ENCODE results near the gene OTOGL.
"Not testable (repeated sequence)": the region's sequence is repeated elsewhere in the genome, so short reads cannot be mapped to it uniquely, and the experiment has no call there.

Gene OTOGL

DNA sequence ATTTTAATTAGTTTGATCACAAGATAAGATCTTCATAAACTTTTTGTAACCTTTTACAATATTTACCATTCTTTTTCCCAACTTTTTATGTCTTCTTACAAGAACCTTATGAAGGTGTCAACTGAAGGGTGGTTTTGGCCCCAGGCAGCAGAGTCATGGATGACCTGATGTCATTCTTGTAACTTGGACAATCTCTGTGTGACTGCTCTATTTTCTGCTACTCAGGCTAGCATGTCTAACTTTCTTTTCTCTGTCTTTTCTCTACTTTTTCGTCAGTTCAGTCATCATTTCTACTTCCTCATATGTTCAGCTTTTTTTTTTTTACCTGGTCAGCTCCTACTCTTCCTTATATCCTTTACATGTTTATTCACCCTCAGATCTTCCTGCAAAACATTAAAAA, 194.0 kb downstream of the OTOGL start:
- no peak for DNase-seq

DNA sequence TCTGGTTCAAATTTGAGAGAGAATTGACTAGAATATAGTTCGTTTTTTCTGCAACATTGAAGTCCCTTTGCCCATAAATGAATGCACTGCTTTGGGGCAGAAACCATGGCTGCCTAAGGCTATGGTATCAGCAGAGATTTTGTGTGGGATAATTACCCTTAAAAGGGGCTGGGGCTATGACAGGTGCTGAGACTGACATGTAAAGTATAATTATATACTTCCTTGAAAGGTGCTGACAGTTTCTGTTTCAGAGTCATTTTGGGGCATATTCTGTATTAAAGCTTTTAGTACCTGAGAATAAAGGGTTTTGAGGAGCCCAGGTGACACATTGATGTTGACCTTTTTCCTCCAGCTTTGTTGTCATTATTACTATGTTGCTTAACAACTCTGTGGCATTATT, 194.4 kb downstream of the OTOGL start:
- no peak for DNase-seq

DNA sequence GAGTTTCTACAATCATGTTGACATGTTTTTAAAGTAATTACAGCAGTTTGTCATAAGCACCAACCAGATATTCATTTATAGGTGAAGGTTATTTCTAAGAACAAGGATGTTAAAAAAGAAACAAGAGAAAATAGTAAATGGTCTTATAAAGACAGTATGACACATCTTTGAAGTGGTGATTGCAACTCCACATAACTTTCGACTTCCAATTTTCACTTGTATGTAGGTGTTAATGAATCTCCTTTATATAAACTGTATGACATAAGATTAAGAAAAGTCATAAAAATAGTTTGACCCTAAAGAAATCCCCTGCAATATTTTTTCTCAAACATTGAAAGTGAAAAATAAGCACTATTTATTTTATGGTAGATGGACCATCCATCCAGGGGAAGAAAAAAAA, 199.9 kb downstream of the OTOGL start:
- no peak for DNase-seq

DNA sequence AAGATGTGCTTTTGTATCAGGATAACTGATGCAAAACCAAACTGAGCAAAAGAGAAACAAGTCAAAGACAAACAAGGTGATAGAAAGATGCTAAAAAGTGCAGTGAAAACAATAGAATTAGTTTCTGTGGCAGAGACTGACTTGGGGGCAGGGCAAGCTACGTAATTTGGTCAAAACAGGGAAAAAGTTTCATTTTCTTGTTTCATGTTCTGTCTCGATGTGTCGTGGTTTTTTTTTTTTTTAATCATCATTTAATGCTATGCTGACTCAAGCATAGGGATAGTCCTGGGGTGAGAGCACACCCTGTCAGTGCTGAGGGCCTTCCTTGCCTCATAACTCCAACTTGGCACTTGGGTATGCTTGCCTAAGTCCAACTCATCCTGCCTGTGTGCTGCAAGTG, 200.6 kb downstream of the OTOGL start:
- no peak for DNase-seq

DNA sequence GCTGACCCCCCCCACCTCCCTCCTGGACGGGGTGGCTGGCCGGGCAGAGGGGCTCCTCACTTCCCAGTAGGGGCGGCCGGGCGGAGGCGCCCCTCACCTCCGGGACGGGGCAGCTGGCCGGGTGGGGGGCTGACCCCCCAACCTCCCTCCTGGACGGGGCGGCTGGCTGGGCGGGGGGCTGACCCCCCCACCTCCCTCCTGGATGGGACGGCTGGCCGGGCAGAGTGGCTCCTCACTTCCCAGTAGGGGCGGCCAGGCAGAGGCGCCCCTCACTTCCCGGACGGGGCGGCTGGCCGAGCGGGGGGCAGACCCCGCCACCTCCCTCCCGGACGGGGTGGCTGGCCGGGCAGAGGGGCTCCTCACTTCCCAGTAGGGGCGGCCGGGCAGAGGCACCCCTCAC, 208.1 kb downstream of the OTOGL start:
- not testable (repeated sequence) for DNase-seq

DNA sequence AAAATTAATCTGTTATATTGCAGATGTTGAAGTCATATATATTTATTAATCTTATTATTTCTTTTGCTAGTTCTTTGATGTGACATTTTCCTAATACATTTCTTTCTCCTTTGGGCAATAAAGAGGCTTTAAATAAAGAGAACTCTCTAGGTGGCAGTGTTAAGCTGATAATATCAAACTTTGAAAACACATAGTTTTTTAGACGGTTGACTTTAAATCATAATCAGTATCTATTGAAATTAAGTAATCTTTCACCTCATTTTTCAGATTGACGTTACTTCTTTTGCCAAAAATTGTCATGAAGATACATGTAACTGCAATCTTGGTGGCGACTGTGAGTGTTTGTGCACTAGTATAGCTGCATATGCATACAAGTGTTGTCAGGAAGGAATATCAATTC, 213.9 kb downstream of the OTOGL start:
- DNase-seq, result no peak

DNA sequence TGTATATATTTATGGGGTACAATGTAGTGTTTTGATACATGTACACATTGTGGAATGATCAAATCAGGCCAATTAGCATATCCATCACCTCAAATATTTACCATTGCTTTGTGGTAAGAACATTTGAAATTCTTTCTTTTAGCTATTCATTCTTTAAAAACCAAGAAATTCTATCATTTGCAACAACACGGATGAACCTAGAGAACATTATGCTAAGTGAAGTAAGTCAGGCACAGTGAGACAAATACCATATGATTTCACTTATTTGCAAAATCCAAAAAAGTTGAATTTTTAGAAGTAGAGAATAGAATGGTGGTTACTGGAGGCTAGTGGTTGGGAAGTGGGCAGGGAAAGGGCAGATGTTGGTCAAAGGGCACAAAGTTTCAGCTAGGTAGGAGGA, 215.4 kb downstream of the OTOGL start:
- no peak for DNase-seq

DNA sequence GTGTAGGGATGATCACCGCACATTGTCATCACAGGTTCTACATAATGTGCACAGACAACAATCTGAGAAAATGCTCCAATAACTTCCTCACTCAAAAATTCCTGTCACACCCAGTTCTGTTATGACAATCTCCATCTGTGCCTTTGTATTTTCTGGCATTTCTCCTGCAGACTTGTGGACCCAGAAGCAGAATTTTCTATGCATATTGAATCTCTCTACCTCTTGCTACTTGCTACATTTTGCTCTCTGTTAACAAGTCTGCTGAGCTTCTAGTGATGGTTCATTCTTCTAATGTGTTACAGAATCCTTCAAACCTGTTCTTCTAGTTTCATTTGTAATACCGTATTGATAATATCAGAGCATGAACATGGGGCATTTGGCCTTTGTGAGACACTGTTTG, 216.9 kb downstream of the OTOGL start:
- no peak for DNase-seq

DNA sequence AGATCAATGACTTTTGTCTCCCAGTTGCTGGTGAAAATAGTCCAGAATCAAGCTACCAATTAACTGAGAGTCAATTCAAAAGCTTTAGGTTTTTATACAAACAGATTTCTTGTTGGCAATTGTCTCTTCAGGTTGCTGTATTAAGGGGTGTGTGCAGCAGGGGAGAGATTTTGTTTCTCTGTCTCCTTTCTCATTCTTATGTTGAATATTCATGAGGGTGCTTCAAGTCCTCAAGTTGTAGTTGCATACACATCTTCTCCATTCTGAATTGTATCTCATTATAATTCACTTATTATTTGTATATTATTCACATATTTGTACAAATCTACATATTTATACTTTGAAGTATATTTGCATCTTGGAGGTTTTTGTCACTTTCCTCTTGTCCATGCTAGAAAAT, 218.0 kb downstream of the OTOGL start:
- DNase-seq, result no peak

DNA sequence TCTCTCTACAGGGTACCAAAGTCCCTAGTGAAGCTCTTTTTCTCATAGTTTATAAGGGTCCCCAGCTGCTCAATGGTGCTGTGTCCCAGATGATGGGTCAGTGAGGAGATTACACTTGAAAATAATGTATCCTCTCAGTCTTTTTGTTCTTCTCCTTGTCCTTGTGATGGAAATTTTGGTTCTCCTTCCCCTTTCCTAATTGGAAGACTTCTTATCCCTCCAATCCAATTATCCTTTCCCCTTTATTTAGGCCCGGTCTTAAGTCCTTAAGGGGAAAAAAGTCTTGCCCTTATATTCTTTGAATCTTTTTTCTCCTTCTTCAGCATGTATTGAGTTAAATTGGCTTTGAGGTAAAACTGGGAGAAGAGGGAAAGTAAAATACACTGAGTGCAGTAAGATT, 218.6 kb downstream of the OTOGL start:
- DNase-seq, result no peak

DNA sequence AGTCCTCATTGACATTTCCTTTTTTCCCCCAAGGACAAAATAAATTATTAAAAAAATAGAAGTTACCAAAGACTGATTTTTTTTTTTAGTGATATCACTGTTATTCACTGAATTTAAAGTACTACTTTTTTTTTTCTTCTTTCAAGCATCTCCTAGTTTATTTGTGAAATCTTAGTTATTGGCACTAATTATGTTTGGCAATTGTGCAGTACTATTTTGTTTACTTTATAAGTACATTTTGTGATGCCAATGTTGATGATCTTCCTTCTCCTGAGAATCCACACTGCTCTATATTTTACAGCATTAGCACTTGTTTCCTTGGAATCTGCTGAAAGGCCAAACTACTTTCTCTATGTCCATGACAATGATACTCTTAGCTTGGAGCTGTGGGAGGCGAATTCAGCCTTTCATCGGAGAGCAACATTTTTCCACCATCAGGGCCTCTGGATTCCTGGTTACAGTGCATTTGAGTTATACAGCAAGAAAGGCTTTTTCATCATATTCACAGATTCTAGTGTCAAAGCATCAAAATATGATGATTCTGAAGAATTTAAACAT, 220.9 kb downstream of the OTOGL start:
- no peak for DNase-seq

DNA sequence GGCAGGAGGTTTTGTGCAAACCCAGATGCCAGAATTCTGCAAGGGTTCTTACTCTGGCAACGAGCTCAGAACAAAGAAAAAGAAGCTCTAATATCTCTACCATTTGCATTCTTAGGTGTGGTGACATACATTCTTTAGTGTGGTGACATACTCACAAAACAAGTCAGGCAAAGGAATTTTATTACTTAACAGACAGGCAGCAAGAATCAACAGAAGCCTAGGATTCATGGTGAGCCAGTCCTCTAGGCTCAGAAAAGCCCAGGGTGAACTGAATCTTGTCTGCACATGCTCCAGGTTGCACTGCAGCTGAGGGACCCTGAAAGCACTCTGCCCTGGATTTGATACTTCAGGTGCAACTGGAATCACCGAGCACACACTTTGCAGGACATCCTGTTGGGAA, 222.3 kb downstream of the OTOGL start:
- DNase-seq, result no peak

DNA sequence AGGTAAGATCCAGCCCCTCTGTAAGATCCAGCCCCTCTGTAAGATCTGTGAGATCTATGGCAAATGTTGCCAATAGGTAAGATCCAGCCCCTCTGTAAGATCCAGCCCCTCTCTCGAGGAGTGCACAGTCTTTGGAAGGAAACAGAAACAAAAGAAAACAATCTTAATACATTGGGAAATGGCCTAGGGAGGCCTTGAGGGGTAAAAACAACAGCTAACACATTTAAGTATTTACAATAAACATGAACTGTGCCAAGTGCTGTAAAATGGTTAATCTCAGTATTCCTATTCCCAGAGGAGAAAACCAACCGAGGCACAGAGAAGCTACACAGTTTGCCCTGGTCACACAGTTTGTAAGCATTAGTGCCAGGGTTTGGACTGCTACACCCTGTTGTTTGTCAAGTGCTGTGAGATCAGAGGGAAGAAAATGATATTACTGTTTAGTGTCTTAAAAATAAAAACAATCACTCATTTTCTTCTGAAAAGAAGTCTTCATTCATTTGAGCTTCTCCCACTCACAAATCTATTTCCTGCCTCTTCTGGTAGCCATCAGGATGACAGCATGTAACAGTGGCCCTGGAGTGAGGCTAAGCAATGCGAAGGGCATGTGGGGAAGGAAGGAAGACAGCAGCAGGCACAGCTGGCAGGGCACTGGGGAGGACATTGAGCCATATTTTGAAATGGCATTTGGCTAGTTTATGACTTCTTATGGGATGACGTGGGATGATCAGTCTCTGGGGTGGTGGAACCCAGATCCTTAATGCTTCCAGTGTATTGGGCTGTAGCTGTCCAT, 226.0 kb downstream of the OTOGL start:
- no peak for DNase-seq

DNA sequence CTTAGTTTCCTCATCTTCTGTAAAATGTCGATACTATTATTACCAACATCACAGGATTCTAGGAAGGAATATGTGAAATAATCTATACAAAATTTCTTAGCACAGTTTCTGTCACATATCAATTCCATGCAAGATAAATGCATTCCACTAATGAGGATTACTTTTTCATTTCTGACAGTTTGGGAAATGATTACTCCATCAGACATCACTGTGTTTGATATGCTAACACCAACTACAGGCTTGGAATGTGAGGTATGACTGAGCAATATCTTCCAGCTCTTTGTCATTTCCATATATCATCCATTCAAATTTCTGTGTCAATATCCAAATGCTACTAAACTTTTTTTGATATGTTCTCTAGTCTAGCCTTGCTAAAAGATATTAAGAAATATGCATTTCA, 233.5 kb downstream of the OTOGL start:
- DNase-seq, result no peak

DNA sequence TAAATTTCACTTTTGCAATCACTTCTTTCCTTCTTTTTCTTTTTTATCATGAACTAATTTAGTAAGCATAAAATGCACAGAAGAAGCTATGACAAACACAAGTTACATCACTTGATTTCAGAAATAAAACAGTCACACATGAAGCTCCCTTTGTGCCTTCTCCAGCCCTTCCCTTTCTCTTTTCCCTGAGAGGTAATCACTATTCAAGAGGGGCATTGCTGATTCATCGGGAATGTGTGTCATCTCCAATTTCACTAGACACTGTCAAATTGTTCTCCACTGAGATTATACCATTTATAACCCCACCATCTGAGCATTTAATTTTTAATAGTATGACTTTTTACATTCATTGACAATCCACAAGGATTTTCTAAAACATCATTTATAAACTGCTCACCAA, 253.1 kb downstream of the OTOGL start:
- DNase-seq, result no peak

DNA sequence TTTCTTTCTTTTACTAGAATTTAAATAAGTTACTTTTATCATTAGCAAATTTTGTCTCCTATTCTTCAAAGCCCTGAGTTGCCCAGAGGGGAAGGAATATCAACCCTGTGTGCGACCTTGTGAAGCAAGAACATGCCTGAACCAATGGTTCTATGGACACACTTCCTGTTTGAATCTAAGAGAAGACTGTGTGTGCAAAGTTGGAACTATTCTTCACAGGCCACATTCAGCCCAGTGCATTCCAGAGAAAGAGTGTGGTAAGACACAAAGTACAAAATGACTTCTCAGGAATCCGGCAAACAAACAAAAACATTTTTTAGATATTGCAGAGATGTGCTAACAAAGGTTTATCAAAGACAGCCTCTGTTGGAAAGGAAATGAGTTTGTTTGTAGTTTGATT, 253.9 kb downstream of the OTOGL start:
- DNase-seq, result no peak

DNA sequence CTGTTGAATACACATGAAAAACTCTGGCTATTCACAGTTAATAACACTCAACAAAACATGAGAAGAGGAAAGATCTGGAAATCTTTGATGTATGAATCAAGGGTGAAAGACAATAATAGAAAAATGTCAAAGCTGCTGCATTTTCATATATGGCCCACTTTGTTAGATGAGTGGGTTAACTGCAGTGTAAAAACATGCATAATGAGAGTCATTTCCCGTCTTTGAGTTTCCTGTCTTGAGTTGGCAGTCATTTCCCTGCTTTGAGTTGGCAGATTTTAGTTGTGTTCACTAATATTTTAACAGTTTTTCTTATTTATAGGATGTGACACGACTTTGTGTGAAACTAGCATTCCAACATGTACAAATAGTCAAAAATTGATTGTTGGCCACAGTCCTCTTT, 256.8 kb downstream of the OTOGL start:
- DNase-seq, result no peak

DNA sequence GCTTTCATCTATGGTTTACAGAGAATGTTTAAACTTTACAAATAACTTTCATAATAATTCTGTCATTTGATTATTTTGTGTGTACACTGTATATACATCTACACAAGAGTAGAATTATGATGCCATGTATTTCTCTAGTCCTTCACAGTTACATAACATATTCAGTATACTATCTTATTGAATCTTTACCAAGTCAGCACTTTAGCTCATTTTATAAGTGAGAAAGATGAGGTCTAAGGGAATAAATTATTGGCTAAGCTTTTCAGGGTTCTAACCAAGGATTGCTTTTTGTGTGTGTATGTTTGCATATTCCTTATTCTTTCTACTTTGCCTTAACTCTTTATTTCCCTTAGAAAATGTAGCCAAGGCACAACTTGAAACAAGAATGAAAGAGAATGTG, 260.4 kb downstream of the OTOGL start:
- no peak for DNase-seq

DNA sequence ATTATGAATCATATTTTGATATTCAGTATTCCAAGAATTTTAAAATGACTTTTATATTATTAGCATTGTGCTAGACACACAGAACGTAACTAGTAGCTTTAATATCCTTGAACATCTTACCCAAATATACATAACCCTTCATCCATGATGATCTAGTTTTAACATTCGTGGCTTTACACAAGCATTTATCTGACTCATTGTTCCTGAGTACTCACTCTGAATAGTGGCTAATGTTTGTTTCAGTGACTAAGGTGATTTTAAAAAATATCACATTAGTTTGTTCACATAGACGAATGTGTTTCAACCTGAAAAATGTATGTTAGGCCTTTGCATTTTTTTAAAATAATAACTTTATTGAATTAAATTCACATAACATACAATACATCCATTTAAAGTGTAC, 264.7 kb downstream of the OTOGL start:
- no peak for DNase-seq

DNA sequence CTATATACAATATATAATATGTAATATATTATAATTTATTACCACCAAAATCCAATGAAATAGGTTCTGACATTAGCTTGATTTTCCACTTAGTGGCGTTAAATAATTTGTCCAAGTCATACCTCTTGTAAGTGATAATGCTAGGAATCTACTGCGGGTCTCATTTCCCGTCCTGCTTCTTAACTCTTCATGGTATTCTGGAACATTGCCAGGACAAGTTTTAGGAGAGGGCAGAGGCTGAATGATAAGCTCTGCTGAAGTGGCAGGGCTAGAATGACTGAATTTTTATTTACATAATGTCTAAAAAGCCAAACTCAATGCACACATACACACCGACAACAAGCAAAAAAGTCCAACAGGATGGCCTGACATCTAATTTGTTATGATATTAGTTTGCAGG, 274.3 kb downstream of the OTOGL start:
- DNase-seq, result no peak

DNA sequence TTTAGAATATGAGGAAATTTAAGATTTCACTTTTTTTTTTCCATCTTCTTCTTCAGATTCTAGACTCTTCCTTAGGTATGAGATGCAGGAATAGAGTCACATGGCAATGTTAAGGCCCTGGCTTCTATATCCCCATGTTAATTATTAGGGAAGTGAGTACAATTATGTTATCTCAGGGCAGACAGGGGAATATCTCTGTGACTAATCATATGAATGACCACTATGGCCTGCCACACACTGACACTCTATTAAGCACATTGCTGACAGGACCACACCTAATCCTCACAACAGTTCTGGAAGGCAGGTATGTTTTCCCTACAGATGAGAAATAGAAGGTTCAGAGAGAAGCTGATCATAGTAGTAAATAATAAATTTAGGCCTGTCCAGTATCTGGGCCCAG, 275.3 kb downstream of the OTOGL start:
- DNase-seq, result no peak

DNA sequence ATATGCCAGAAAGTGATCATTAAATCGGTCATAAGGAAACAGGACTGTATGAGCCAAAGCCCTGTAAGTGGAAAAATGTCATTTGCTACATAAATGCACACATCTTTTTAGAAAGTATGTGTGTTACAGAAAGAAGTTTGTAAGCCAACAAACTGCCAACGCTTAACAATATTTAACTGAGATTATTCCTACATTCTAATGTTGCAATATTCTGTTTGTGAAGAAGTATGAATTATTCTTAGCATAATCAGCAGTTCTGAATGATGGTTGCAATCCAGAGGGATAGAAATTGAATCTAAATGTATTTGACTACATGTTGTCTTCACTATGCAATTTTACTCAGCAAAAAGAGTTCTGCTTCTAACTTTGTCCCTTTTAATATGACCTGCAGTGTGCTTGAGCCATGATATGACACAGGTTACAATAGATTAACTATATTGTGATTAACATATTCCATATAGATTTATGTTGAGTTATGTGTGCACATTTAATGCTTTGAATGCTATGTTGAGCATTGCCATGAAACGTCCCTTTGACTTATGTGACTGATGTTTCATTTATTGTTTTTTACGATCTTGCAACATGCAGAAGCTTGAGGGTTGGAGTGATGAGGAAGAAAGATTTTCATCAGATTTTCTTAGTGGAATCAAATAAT, 277.9 kb downstream of the OTOGL start:
- no peak for DNase-seq

DNA sequence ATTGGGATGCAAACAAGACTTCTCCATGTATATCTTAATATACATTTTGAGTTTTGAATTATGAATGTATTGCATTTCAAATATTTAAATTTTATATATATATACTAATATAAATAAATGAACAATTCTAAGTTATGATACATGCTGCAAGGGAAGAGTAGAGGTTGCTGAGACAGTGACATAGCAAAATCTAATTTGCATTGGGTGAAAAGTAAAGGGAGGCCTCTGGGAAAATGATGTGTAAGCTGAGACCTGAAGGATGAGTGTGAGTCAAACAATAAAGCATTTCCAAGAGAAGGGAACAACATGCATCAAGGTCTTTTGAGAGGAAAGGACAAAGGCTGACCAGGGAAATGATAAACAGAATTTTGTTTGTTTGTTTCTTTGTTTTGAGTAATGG, 281.8 kb downstream of the OTOGL start:
- DNase-seq, result no peak

DNA sequence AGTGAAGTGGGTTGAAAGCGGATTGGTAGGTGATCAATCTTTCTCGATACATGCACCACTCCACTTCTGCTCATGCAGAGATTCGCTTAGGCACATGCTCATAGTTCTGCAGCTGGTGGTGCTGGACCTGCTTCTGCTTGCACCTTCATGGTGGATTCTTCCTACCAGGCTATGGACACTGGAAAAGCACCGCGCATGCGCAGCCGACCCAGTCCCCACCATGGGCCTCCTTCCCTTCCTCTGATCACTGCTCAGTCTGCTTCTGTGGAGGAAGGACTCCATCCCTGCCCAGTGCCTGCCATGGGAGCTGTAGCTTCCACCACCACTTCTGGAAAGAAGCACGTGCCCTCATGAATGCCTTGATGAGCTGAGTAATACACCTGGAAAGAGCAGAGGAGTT, 282.9 kb downstream of the OTOGL start:
- no peak for DNase-seq

DNA sequence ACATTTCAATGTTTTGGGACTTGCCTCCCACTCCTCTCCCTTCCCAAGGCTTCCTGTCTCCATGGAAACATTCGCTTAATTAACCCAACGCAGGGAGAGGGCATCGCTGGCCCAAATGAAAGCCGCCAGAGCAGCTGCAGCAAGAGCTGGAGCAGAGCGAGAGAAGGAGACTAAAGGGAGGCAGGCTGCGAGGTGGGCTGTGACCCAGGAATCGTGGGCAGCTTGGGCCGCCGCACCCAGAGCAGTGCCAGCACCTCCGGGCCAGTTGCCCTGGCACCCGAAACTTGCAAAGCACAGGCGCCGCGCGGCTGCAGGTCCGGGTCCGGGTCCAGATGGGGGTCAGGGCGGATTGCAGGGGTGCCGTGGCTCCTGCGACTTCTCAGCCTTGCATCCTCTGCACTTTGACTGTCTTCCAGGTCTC, 301.2 kb downstream of the OTOGL start:
- no peak for DNase-seq

All from NCI-H524 treated with DMSO at 0.1 percent for 48 hours (cell line).